Fibroblast of skin of right quadriceps (primary cell): ENCODE results near the gene CALM1.

Source experiments
- DNase-seq: peaks from one replicate; pipeline ENCODE4 v3.0.0-alpha.2; 2013

CALM1 gene

GRCh38 chr14:90412058-90412457 is 15.2 kb downstream of the CALM1 start:
- no peak for DNase-seq

DNA sequence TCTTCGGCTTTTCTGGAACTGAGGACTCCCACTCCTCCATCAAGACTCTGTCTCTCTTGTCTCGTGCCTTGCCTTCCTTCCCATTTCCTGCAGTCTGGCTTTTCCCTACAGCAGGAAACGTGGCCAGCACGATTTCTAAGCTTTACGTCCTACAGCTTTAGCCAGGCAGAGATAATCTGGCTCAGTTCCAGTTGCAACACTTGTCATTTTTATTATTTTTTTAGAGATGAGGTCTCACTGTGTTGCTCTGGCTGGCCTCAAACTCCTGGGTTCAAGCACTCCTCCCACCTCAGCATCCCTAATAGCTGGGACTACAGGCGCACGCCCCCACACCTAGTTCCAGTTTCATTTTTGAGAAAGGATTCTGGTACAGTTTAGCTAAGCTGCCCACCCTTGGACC is 19.9 kb downstream of the CALM1 start:
- DNase-seq: no peak

GRCh38 chr14:90418053-90418452 is 21.2 kb downstream of the CALM1 start:
- no peak for DNase-seq

- DNase-seq: peak; percentile 95
Observed at GRCh38 chr14:90419200-90419599, 22.4 kb downstream of the CALM1 start.

GRCh38 chr14:90421001-90421631 is 24.3 kb downstream of the CALM1 start:
- DNase-seq: no peak

DNA sequence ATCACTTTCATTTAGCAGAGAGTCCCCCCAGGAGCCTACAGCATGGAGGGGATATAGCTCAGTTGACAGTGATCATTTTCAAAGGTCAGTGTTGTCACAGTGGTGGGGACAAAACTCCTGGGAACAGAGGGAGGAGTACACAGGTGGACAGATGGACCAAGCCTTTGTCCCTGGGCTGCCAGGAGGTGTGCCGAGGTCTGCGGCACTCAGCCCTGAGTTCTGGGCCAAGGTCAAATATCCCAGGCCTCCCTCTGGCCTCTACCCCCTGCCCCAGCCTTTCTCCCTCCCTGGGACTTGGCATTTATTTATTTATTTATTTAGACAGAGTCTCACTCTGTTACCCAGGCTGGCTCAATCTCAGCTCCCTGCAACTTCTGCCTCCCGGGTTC is 24.8 kb downstream of the CALM1 start:
- DNase-seq: no peak

DNA sequence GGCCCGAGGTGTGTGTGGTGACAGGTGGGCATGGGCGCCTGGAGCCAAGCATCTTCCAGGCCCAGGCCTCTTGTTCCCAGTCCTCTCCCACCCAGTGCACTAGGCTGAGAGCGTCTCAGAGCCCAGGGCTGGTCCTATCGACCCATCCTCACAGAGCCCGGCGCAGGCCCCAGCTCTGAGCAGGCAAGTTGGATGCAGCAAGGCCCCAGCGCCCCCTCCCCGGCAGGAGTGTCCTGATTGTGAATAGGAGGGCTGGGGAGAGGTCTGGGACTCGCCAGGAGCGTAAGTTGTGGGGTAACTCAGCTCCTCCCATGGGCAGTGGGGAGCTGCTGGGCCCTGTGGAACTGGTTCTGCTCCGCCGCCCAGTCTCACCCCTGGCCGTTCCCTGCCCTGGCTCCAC is 26.3 kb downstream of the CALM1 start:
- DNase-seq: no peak

GRCh38 chr14:90424075-90424474 is 27.2 kb downstream of the CALM1 start:
- no peak for DNase-seq

DNA sequence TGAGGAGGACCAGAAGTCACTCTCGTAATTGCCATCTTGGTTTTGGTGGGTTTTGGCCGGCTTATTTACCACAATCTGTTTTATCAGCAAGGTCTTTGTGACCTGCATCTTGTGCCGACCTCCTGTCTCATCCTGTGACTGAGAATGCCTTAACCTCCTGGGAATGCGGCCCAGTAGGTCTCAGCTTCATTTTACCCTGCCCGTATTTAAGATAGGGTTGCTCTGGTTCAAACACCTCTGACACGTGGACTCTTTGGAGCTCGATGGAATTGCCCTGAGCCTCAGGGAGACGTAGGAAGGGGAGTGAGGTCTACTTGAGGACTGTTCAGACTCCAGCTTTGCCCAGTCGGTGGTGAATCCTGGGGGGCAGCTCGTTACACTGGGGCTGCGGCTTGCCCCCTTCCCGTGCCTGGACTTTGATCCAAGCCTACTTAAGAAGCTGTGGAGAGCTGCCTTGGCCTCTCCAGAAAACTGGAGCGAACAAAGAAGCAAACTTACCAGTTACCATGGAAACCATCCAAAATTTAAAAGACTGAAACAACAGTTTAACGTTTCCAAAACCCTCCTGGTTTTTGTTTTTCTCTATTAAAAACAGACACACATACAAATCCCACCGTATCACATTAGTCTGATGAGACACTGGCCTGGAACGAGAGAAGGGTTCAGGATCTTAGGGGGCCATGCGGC is 28.0 kb downstream of the CALM1 start:
- DNase-seq: no peak

DNA sequence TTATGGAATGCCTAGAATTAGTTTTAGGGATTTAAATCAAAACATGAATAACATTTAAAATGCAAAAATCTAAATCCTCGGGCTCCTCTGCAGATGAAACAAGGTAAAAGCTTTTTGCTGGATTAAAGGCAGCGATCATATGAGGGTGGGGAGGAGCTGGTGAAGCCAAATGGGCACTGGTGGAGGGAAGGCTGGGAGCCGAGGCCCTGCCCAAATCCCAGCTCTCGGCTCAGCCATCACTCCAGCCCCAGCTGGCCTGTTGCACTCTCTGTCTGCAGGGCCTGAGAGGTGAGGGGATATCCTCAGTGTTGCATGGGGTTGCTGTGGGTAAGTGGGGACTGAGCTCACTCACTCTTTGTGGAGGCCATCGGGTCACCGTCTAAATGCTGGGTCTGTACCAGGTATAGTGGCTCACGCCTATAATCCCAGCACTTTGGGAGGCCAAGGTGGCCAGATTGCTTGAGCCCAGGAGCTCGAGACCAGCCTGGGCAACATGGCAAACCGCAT is 28.6 kb downstream of the CALM1 start:
- DNase-seq: no peak

DNA sequence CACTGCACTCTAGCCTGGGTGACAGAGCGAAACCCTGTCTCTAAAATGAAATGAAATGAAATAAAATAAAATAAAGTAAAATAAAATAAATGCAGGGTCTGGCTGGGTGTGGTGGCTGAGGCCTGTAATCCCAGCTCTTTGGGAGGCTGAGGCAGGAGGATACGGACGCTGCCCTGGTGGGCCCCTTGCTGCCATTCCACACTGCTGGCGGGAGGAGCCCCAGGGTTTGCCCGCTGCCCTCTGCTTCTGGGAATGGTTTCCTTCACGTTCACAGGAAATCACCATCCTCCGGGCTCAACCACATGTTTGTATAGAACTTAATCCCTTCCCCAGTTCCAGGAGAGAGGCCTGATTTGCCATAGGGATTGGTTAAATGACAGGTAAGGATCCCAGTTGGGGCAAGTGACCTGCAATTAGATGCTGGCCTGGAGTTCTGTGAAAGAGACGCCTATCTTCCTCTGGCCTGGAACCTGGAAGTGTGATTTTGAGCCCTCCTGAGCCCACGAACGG is 29.3 kb downstream of the CALM1 start:
- DNase-seq: no peak

DNA sequence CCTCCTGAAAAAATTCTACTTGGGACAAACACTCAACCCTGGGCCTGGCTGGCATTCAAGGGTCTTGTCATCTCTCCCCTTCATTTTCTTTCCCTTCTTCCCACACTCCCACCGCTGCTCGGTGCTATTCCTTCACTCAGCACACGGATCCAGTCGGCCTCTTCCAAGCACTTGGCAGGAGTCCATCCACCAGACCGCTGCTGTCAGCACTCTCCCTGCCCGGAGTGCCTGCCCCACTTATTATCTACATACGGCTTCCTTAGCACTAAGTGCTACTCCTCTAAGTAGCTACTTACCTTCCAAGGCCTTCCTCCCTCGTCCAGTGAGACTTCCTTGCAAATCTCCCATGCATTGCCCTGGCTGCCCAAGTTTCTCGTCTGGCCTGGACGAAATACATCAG is 29.8 kb downstream of the CALM1 start:
- DNase-seq: peak; percentile 32

DNA sequence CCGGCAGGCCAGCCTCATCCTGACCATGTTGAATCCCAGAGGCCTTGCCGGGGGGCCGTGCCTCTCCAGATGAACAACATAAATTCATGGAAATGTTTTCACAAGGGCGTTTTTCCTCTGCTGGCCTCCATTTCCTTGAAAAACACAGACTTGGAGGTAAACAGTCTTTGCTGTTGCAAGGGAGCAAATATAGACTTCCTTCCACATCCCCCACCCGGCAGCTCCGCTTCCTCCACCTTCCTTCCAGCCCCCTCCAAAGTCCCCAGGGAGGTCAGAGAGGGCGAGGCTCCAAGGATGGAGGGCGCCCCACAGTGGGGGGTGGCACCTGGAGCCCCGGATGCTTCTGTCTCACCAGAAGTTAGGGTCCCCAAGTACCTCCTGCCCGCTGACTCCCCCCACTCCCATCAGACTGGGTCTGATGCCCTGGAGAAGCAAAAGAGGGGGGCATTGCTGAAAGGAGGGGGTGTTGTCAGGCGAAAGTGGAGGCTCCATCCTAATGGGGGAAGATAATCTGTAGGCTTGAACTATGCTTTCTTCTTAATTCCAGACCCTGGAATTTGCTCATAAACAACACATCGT is 31.1 kb downstream of the CALM1 start:
- no peak for DNase-seq

- DNase-seq: no peak
Observed at GRCh38 chr14:90428676-90429075, 31.8 kb downstream of the CALM1 start.

DNA sequence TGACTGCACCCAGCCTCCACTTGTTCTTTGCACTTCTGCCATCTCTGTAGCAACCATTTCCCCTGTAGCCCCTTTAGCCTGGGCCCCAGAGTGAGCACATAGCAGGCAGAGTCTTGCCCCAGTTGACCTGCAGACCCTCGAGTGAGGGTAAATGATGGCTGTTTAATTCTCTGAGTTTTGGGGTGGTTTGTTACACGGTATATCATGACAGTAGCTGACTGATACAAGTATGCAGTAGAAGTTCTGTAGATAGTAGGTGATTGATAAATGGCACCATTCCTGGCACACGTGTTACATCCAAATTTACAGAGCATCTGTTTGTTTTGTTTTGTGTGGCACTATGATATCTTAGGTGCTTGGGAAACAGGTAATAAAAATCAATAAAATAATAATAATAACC is 32.4 kb downstream of the CALM1 start:
- DNase-seq: no peak

DNA sequence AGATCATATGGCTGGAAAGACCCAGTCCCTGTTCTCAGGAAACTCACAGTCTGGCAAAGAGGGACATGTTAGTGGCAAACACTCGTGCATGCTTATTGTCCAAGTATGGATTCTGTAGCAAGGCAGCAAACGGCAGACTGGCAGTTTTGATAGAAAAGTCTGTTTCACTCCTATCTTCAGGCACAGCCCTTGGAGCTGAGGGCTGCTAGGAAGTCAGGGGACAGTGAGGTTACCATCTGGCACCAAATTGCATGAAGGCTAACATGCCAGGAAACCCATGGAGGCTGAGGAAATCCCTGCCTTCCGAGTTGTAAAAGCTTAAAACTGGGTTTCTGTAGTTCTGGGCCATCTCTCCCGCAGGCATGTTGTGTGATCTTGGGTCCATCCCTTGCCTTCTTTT is 32.9 kb downstream of the CALM1 start:
- no peak for DNase-seq

- no peak for DNase-seq
Observed at GRCh38 chr14:90434370-90435020, 37.7 kb downstream of the CALM1 start.

DNA sequence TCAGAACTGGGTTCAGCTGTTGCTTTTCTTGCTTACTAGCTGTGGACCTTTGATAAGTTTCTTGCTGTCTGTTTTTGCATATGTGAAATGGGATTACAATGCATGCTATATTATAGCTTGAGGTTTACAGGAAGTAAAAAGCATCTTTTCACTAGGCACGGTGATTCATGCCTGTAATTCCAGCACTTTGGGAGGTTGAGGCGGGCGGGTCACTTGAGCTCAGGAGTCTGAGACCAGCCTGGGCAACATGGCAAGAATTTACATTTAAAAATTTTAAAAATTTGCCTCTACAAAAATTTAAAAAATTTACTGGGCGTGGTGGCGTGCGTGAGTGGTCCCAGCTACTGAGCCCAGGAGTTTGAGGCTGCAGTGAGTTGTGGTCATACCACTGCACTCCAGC is 42.0 kb downstream of the CALM1 start:
- DNase-seq: no peak

DNA sequence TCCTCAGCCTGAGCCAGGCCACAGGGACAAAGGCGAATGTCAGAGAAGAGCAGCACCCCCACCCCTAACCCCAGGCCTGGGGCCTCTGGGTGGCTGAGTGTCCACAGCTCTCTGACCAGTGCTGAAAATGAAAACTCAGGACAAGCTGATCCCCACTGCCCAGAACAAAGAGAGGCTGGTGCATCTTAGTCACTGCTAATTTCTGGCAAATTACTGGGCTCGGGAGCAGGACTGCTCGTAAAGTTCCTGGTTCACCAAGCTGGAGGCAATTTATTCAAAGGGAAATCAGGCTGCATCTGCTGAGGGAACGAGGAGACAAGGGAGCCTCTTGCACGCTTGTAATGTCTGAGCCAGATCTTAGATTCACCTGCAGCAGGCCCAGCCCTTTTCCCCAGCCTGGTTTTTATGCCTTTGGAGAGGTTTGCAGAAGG is 43.2 kb downstream of the CALM1 start:
- DNase-seq: no peak

GRCh38 chr14:90440592-90440991 is 43.8 kb downstream of the CALM1 start:
- no peak for DNase-seq

DNA sequence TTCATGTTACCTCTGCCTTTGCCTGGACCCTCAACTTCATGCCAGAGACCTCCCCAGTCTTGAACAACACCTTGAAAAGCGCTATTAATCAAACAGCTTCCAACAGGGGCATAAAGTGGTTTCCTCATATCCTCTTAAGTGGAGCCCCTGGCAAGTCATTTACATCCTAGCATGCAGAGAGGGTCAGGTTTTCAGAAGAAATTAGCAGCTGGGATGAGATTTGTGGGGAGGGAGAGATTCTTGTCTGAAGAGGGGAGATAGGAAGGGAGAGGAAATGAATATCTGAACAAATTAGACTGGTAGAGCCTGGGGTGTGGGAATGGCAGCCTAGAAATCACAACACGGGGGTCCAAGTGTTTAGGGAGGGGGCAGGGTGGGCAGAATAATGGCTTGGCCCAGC is 45.6 kb downstream of the CALM1 start:
- DNase-seq: no peak

DNA sequence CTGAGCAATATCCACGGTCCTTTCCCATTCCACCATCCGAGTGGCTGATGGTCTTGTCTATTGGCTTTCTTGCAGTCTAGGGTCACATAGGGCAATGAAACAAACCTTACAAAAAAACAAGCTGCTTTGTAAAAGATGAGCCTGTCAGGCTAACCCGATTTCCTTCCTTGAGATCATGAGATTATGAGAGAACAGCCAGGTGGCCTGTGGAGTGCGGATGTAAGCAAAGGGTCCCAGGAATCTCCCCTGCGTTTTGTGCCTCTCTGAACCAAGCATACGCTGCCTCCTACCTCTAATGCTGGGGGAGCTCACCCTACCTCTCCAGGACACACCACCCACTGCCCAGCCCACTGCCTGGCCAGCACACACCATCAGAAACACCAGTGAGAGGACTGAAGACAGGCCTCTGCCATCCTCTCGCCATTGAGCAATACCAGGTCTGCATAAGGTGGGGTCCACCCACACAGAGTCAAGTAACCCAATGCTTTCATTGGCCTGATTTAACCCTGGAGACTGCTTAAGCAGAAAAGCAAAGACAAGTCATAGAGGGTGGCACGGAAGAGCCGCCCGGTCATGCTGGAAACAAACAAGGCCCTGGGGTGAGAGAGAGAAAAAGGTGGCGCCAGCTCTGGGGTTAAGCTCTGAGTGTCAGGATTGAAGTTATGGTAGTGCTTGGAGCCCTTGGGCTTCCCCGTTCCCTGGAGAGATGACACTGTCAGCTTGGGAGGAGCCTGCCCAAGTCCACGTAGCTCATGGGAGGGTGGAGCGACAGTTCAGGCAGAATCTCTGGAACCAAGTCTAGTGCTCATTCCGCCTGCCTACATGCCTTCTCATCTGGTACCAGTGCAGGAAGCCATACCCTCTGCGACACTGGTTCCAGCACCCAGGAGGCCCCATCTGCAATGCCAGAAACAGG is 46.6 kb downstream of the CALM1 start:
- no peak for DNase-seq
